IMR-90 (cell line): ENCODE results near the gene ZC3H15. TPM values are rescaled to one million over a fixed set of nuclear protein-coding genes. Genes with fewer than 3 reads are reported as not detected.

Experiments used
- ATAC-seq: fragments of 200-7000 bp; cut with Tn5 transposase; 2 replicates; pipeline ENCODE4 v1.9.1; 2020; ENCODE audit warnings: low read depth, mild to moderate bottlenecking, moderate library complexity
- BruUV-seq: library from RNA; stranded (reverse); fragments of 400-500 nt; replicated peaks from 2 replicates; lab custom pipeline; 2021; lab: Mats Ljungman, UMichigan
- CTCF ChIA-PET: fragments of 300-600 bp; formaldehyde crosslinking; extraction: SDS; loops from one replicate; lab custom pipeline; 2021; ENCODE audit warnings: antibody characterized with exemption; lab: Yijun Ruan, JAX
- POLR2A ChIA-PET: fragments of 300-600 bp; sonication (Branson Sonifier 250); formaldehyde crosslinking; loops from one replicate; lab custom pipeline; 2022; ENCODE audit warnings: antibody characterized with exemption; ENCODE audit not compliant: unreplicated experiment; lab: Charles Lee
- DNase-seq: peaks from one replicate; pipeline ENCODE4 v3.0.0; 2013
- H2AFZ ChIP-seq: replicated peaks from 2 replicates; pipeline ENCODE3; 2013; ENCODE audit warnings: low read length, mild to moderate bottlenecking; ENCODE audit not compliant: poor library complexity
- H2AK5ac ChIP-seq: 2 replicates; pipeline ENCODE4 v1.6.1; 2013; ENCODE audit warnings: low read depth, low read length, inconsistent platforms
- H2AK9ac ChIP-seq: replicated peaks from 2 replicates; pipeline ENCODE3; 2013; ENCODE audit warnings: mild to moderate bottlenecking, low read depth, low read length, moderate library complexity; ENCODE audit not compliant: poor library complexity
- H2BK120ac ChIP-seq: 2 replicates; pipeline ENCODE4 v1.6.1; 2013; ENCODE audit warnings: low read depth, low read length, inconsistent platforms
- H2BK15ac ChIP-seq: 3 replicates; pipeline ENCODE4 v1.6.1; 2013; ENCODE audit warnings: low read depth, low read length, inconsistent platforms
- H2BK20ac ChIP-seq: 2 replicates; pipeline ENCODE4 v1.6.1; 2013; ENCODE audit warnings: low read depth, mild to moderate bottlenecking, inconsistent platforms, low read length, moderate library complexity
- H2BK5ac ChIP-seq: 2 replicates; pipeline ENCODE4 v1.6.1; 2013; ENCODE audit warnings: mild to moderate bottlenecking, low read depth, low read length, inconsistent platforms; ENCODE audit not compliant: poor library complexity, severe bottlenecking
- H3K14ac ChIP-seq: replicated peaks from 2 replicates; pipeline ENCODE4 v1.6.1; 2013; ENCODE audit warnings: low read depth, low read length, inconsistent platforms
- H3K18ac ChIP-seq: 2 replicates; pipeline ENCODE4 v1.6.1; 2013; ENCODE audit warnings: low read depth, low read length, control low read depth
- H3K23ac ChIP-seq: 2 replicates; pipeline ENCODE4 v1.6.1; 2013; ENCODE audit warnings: low read depth, low read length, inconsistent platforms
- H3K27ac ChIP-seq: 2 replicates; pipeline ENCODE4 v1.5.1; 2013; ENCODE audit warnings: mild to moderate bottlenecking, control low read depth, low read length; ENCODE audit not compliant: insufficient read depth
- H3K27me3 ChIP-seq: 2 replicates; pipeline ENCODE4 v1.6.1; 2013; ENCODE audit warnings: low read length; ENCODE audit not compliant: control insufficient read depth, insufficient read depth
- H3K36me3 ChIP-seq: 2 replicates; pipeline ENCODE4 v1.6.1; 2013; ENCODE audit warnings: low read length, mixed read lengths; ENCODE audit not compliant: control insufficient read depth, insufficient read depth
- H3K4ac ChIP-seq: 2 replicates; pipeline ENCODE4 v1.6.1; 2013; ENCODE audit warnings: low read depth, low read length, inconsistent platforms
- H3K4me1 ChIP-seq: 2 replicates; pipeline ENCODE4 v1.6.1; 2013; ENCODE audit warnings: low read length, mixed read lengths; ENCODE audit not compliant: control insufficient read depth, insufficient read depth
- H3K4me2 ChIP-seq: 2 replicates; pipeline ENCODE4 v1.6.1; 2013; ENCODE audit warnings: low read depth, mild to moderate bottlenecking, control low read depth, low read length, moderate library complexity
- H3K4me3 ChIP-seq: 2 replicates; pipeline ENCODE4 v1.5.1; 2013; ENCODE audit warnings: low read depth, mild to moderate bottlenecking, control low read depth, low read length, moderate library complexity; ENCODE audit not compliant: insufficient read depth
- H3K56ac ChIP-seq: 2 replicates; pipeline ENCODE4 v1.6.1; 2013; ENCODE audit warnings: low read length, inconsistent platforms; ENCODE audit not compliant: insufficient read depth; ENCODE audit errors: extremely low read depth
- H3K79me1 ChIP-seq, 2 experiments: 2 replicates each; pipeline ENCODE4 v1.6.1; 2013; ENCODE audit warnings: low read length in 2 of 2, inconsistent platforms in 1 of 2, low read depth in 1 of 2
- H3K9ac ChIP-seq: 2 replicates; pipeline ENCODE4 v1.6.1; 2013; ENCODE audit warnings: low read depth, low read length, control low read depth
- H3K9me1 ChIP-seq: 2 replicates; pipeline ENCODE4 v1.6.1; 2013; ENCODE audit warnings: low read length, inconsistent platforms; ENCODE audit not compliant: insufficient read depth
- H3K9me3 ChIP-seq: 2 replicates; pipeline ENCODE4 v1.6.1; 2013; ENCODE audit warnings: low read length; ENCODE audit not compliant: control insufficient read depth, insufficient read depth
- H4K20me1 ChIP-seq: 2 replicates; pipeline ENCODE4 v1.6.1; 2013; ENCODE audit warnings: low read length, inconsistent platforms; ENCODE audit not compliant: insufficient read depth
- H4K5ac ChIP-seq: 2 replicates; pipeline ENCODE4 v1.6.1; 2013; ENCODE audit warnings: mild to moderate bottlenecking, low read depth, low read length, control low read depth
- H4K8ac ChIP-seq, 2 experiments: 2 replicates each; pipeline ENCODE4 v1.6.1; 2013; ENCODE audit warnings: low read depth in 2 of 2, low read length in 2 of 2, control low read depth in 1 of 2, inconsistent platforms in 1 of 2
- H4K91ac ChIP-seq: 2 replicates; pipeline ENCODE4 v1.6.1; 2013; ENCODE audit warnings: low read depth, low read length, inconsistent platforms; ENCODE audit not compliant: insufficient read depth
- BHLHE40 ChIP-seq: fragments of 150-350 bp; IDR thresholded peaks from 2 replicates; pipeline ENCODE4 v1.6.1; 2016; ENCODE audit warnings: mild to moderate bottlenecking, low read depth, low read length
- CEBPB ChIP-seq: IDR thresholded peaks from 2 replicates; pipeline ENCODE4 v1.6.1; 2012; ENCODE audit warnings: low read depth, low read length, improper control_type of control experiment
- CHD1 ChIP-seq: IDR thresholded peaks from 2 replicates; pipeline ENCODE4 v1.6.1; 2012; ENCODE audit warnings: low read depth, low read length, improper control_type of control experiment
- CTCF ChIP-seq: conservative IDR thresholded peaks from 2 replicates; pipeline ENCODE4 v1.5.1; 2012; ENCODE audit warnings: mild to moderate bottlenecking, low read depth, low read length, improper control_type of control experiment
- ELK1 ChIP-seq: fragments of 150-350 bp; IDR thresholded peaks from 2 replicates; pipeline ENCODE4 v1.6.1; 2016; ENCODE audit warnings: low read depth, mild to moderate bottlenecking, low read length, moderate library complexity, borderline replicate concordance
- FOS ChIP-seq: fragments of 150-350 bp; IDR thresholded peaks from 2 replicates; pipeline ENCODE4 v1.6.1; 2016; ENCODE audit warnings: low read depth, low read length
- MAFK ChIP-seq: IDR thresholded peaks from 2 replicates; pipeline ENCODE4 v1.6.1; 2012; ENCODE audit warnings: low read depth, low read length, improper control_type of control experiment
- MAZ ChIP-seq: IDR thresholded peaks from 2 replicates; pipeline ENCODE4 v1.6.1; 2012; ENCODE audit warnings: low read depth, mild to moderate bottlenecking, low read length, improper control_type of control experiment, moderate library complexity, borderline replicate concordance
- MXI1 ChIP-seq: IDR thresholded peaks from 2 replicates; pipeline ENCODE4 v1.6.1; 2012; ENCODE audit warnings: low read depth, mild to moderate bottlenecking, low read length, moderate library complexity, borderline replicate concordance
- NFE2L2 ChIP-seq: fragments of 150-350 bp; IDR thresholded peaks from 2 replicates; pipeline ENCODE4 v1.6.1; 2016; ENCODE audit warnings: low read depth, mild to moderate bottlenecking, low read length
- POLR2A ChIP-seq: IDR thresholded peaks from 2 replicates; pipeline ENCODE4 v1.6.1; 2012; ENCODE audit warnings: mild to moderate bottlenecking, low read depth, low read length
- RAD21 ChIP-seq: IDR thresholded peaks from 2 replicates; pipeline ENCODE4 v1.6.1; 2012; ENCODE audit warnings: low read length, improper control_type of control experiment
- RCOR1 ChIP-seq: IDR thresholded peaks from 2 replicates; pipeline ENCODE4 v1.6.1; 2012; ENCODE audit warnings: mild to moderate bottlenecking, low read length, improper control_type of control experiment; ENCODE audit not compliant: insufficient replicate concordance
- RFX5 ChIP-seq: IDR thresholded peaks from 2 replicates; pipeline ENCODE4 v1.8.0; 2012; ENCODE audit warnings: low read depth, mild to moderate bottlenecking, low read length, moderate library complexity
- SMC3 ChIP-seq: fragments of 150-350 bp; IDR thresholded peaks from 2 replicates; pipeline ENCODE4 v1.6.1; 2016; ENCODE audit warnings: low read depth, mild to moderate bottlenecking, antibody characterized with exemption, low read length, moderate library complexity
- WGBS, 2 experiments: methylation state at CpG; one replicate each; pipeline versions ENCODE4 v1.1.5 to v1.1.7; 2013; ENCODE audit warnings: missing lambda C conversion rate in 2 of 2; ENCODE audit not compliant: insufficient read length in 1 of 2; ENCODE audit errors: extremely low coverage in 2 of 2; 5-methylcytosine and 5-hydroxymethylcytosine counted together
- dilution Hi-C: fragments of 300-500 bp; cut with HindIII; formaldehyde crosslinking; loops from one replicate; pipeline ENCODE4 v1.14.3; 2018; ENCODE audit warnings: low sequenced_read_pairs; ENCODE audit not compliant: unreplicated experiment
- in situ Hi-C: fragments of 300-500 bp; cut with MboI; formaldehyde crosslinking; loops from 3 replicates; pipeline ENCODE4 v1.14.3; 2019; ENCODE audit warnings: low sequenced_read_pairs, inconsistent platforms, mixed read lengths
- intact Hi-C: fragments of 100-400 bp; cut with micrococcal nuclease; formaldehyde crosslinking; loops from 2 replicates; pipeline ENCODE4 v1.10.0; 2022
- polyA plus RNA-seq, 3 experiments: library from polyadenylated mRNA; depleted of rRNA; stranded (reverse); fragments of >200 nt; gene quantifications; 2 replicates each; pipeline ENCODE4 v1.2.3, GENCODE V29; 2012; ENCODE audit warnings: low replicate concordance in 1 of 3
- total RNA-seq: library from RNA; depleted of rRNA; stranded (reverse); fragments of >200 nt; gene quantifications from 2 replicates; pipeline ENCODE4 v1.2.3, GENCODE V29; 2012
- TF ChIP-seq, protein P1 (sequence below): fragments of 150-350 bp; IDR thresholded peaks from 2 replicates; pipeline ENCODE4 v1.6.1; 2017; ENCODE audit warnings: mild to moderate bottlenecking, antibody characterized with exemption, low read length, low read depth

ZC3H15 gene
- total and polyA plus RNA-seq, 2 of the 4 experiments (the other 2 are of a cell fraction), result 22.9 to 47.4 TPM

DNA sequence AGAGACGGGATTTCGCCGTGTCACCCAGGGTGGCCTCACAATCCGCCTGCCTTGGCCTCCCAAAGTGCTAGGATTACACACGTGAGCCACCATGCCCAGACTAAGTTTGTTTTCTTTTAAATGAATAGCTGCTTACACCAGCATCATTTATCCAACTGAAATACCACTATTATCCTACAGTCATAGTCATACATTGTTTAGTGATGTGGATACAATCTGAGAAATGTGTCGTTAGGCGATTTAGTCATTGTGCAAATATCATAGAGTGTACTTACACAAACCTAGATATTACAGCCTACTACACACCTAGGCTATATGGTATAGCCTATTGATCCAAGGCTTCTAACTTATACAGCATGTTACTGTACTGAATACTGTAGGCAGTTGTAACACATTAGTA is 10.3 kb downstream of the ZC3H15 start:
- Histone ChIP-seq H4K5ac (no peak overlapping the region), H3K23ac (no peak overlapping the region), H2AFZ (no peak overlapping the region), H3K14ac (no peak overlapping the region), H3K36me3 (peaks cover 17% of the 10 kb centered on the region), H2BK120ac (no peak overlapping the region), H3K9ac (no peak overlapping the region), H3K27ac (no peak overlapping the region), H2BK5ac (no peak overlapping the region), H3K18ac (no peak overlapping the region), H2BK20ac (no peak overlapping the region), H3K4me2 (no peak overlapping the region), H3K9me1 (peaks cover 7% of the 10 kb centered on the region), H3K4me3 (no peak overlapping the region), H3K79me1 (peaks cover 16 to 35% of the 10 kb centered on the region in 2 experiments; a peak in 3 of 4 replicates), H4K91ac (no peak overlapping the region), H2AK5ac (no peak overlapping the region), H4K8ac (no peak overlapping the region), H3K27me3 (no peaks in the 10 kb centered on the region), H2AK9ac (no peak overlapping the region), H2BK15ac (no peak overlapping the region), H3K4me1 (no peaks in the 10 kb centered on the region; the same call in none of the 2 replicates), H4K20me1 (peaks cover 31% of the 10 kb centered on the region), H3K4ac (no peak overlapping the region), H3K56ac (no peak overlapping the region), H3K9me3 (no peaks in the 10 kb centered on the region)
- DNase-seq (no peak), ATAC-seq (no peak)
- WGBS, 2 experiments, result no CpG with 5 or more reads among the region's 7 CpGs
- TF ChIP-seq CTCF, result no peak
- TF ChIP-seq RFX5, result no peak
- TF ChIP-seq SMC3, result no peak
- TF ChIP-seq CHD1, result no peak
- no peak for TF ChIP-seq RAD21
- no peak for TF ChIP-seq RCOR1
- TF ChIP-seq, protein P1, sequence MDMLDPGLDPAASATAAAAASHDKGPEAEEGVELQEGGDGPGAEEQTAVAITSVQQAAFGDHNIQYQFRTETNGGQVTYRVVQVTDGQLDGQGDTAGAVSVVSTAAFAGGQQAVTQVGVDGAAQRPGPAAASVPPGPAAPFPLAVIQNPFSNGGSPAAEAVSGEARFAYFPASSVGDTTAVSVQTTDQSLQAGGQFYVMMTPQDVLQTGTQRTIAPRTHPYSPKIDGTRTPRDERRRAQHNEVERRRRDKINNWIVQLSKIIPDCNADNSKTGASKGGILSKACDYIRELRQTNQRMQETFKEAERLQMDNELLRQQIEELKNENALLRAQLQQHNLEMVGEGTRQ, result no peak
- no peak for TF ChIP-seq BHLHE40
- TF ChIP-seq FOS, result no peak
- TF ChIP-seq POLR2A, result no peak
- TF ChIP-seq ELK1, result no peak
- TF ChIP-seq MAZ, result no peak
- TF ChIP-seq CEBPB, result no peak
- TF ChIP-seq MXI1, result no peak
- no peak for TF ChIP-seq MAFK
- no peak for TF ChIP-seq NFE2L2
- in situ Hi-C loops (no loop called here), dilution Hi-C loops (no loop called here), intact Hi-C loops (no loop called here)
- BruUV-seq, result no TSS peak
- ChIA-PET POLR2A (no interaction called here), CTCF (interaction anchor here (1.5 kb wide), 1 partner anchor 145 kb away, joined by 5 read pairs; no protein-coding TSS in a partner anchor)
